Measurements from ENCODE around the gene ELAVL1. TPM values are rescaled to one million over a fixed set of nuclear protein-coding genes. Genes with fewer than 3 reads are reported as not detected.
"Not testable (repeated sequence)": the region's sequence is repeated elsewhere in the genome, so short reads cannot be mapped to it uniquely, and the experiment has no call there.

Gene ELAVL1
- total RNA-seq, 1 donor from 2014 or later = 108 TPM

DNA sequence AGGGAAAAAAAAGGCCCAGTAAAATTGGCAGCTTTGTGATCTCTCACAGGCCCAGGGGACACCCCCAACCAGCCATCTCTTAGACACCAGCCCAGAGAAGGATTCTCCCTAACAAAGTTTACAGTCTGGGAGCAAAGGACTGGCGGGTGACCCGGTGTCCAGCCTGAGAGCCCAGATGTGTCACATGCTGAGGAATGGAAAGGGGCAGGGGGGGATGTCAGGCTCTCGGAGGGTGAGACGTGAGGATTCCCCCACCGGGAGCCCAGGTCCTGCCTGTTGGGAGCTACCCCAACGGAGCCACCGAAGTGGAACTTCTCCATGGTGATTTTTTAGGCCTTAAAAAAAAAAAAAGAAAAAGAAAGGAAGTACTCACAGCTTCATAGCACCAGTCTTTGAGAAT lies 74.7 kb downstream of the ELAVL1 start:
- no peaks in the 10 kb centered on the region for H3K27me3 ChIP-seq
- H3K4me1 ChIP-seq = no peaks in the 10 kb centered on the region
- peaks cover 24% of the 10 kb centered on the region for H3F3A ChIP-seq (ENCODE audit: low read depth)
- H3K79me2 ChIP-seq (ENCODE audit: low read depth) = no peaks in the 10 kb centered on the region
- H3K9ac ChIP-seq = no peak overlapping the region
- no peak overlapping the region for H3K27ac Mint-ChIP-seq
- TF ChIP-seq, protein P1, sequence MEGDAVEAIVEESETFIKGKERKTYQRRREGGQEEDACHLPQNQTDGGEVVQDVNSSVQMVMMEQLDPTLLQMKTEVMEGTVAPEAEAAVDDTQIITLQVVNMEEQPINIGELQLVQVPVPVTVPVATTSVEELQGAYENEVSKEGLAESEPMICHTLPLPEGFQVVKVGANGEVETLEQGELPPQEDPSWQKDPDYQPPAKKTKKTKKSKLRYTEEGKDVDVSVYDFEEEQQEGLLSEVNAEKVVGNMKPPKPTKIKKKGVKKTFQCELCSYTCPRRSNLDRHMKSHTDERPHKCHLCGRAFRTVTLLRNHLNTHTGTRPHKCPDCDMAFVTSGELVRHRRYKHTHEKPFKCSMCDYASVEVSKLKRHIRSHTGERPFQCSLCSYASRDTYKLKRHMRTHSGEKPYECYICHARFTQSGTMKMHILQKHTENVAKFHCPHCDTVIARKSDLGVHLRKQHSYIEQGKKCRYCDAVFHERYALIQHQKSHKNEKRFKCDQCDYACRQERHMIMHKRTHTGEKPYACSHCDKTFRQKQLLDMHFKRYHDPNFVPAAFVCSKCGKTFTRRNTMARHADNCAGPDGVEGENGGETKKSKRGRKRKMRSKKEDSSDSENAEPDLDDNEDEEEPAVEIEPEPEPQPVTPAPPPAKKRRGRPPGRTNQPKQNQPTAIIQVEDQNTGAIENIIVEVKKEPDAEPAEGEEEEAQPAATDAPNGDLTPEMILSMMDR (IDR thresholded peaks at IDR 0.05) = no peak
- TF ChIP-seq EZH2phosphoT487 (IDR thresholded peaks at IDR 0.05) (no peak), EZH2 (IDR thresholded peaks at IDR 0.05) (no peak)
- peaks cover 6% of the 10 kb centered on the region for H3K27me3 Mint-ChIP-seq (ENCODE audit: insufficient read depth, low read depth)
- H3K4me2 ChIP-seq = no peak overlapping the region
- H3K36me3 ChIP-seq = no peaks in the 10 kb centered on the region
- H3K9me3 ChIP-seq (ENCODE audit: low read depth) = no peaks in the 10 kb centered on the region
- H3K27ac ChIP-seq = no peak overlapping the region
- peaks cover 7% of the 10 kb centered on the region for H3K36me3 Mint-ChIP-seq
- H4K20me1 ChIP-seq (ENCODE audit: low read depth) = peaks cover 23% of the 10 kb centered on the region
- H3K4me3 Mint-ChIP-seq = no peak overlapping the region
- H2AFZ ChIP-seq (replicated peaks) = no peak overlapping the region
- H3K9me3 Mint-ChIP-seq = no peaks in the 10 kb centered on the region
- H3K4me3 ChIP-seq = no peak overlapping the region
- DNase-seq (ENCODE audit: low spot score) = no peak
- peaks cover 15% of the 10 kb centered on the region for H3K4me1 Mint-ChIP-seq

DNA sequence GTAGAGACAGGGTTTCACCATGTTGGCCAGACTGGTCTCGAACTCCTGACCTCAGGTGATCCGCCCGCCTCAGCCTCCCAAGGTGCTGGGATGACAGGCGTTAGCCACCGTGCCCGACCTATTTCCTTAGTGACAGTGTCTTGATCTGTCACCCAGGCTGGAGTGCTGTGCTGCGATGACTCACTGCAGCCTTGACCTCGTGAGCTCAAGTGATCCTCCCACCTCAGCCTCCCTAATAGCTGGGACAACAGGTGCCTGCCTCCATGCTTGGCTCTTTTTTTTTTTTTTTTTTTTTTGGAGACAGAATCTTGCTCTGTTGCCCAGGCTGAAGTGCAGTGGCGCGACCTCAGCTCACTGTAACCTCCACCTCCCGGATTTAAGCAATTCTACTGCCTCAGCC lies 75.4 kb downstream of the ELAVL1 start:
- H3K9me3 ChIP-seq (ENCODE audit: low read depth); H3K9ac ChIP-seq; H3K36me3 Mint-ChIP-seq; H3K79me2 ChIP-seq (ENCODE audit: low read depth); H3K27me3 Mint-ChIP-seq (ENCODE audit: insufficient read depth, low read depth); H3K4me3 Mint-ChIP-seq; H3K36me3 ChIP-seq; H3K4me3 ChIP-seq; H3K9me3 Mint-ChIP-seq; DNase-seq (ENCODE audit: low spot score); H3K27me3 ChIP-seq; H3K4me1 ChIP-seq; H3K27ac ChIP-seq; H2AFZ ChIP-seq (replicated peaks); H3K4me2 ChIP-seq; H3K27ac Mint-ChIP-seq: not testable (repeated sequence)
- peaks cover 28% of the 10 kb centered on the region for H3F3A ChIP-seq (ENCODE audit: low read depth)
- H4K20me1 ChIP-seq (ENCODE audit: low read depth) = peaks cover 23% of the 10 kb centered on the region
- H3K4me1 Mint-ChIP-seq = peaks cover 15% of the 10 kb centered on the region

DNA sequence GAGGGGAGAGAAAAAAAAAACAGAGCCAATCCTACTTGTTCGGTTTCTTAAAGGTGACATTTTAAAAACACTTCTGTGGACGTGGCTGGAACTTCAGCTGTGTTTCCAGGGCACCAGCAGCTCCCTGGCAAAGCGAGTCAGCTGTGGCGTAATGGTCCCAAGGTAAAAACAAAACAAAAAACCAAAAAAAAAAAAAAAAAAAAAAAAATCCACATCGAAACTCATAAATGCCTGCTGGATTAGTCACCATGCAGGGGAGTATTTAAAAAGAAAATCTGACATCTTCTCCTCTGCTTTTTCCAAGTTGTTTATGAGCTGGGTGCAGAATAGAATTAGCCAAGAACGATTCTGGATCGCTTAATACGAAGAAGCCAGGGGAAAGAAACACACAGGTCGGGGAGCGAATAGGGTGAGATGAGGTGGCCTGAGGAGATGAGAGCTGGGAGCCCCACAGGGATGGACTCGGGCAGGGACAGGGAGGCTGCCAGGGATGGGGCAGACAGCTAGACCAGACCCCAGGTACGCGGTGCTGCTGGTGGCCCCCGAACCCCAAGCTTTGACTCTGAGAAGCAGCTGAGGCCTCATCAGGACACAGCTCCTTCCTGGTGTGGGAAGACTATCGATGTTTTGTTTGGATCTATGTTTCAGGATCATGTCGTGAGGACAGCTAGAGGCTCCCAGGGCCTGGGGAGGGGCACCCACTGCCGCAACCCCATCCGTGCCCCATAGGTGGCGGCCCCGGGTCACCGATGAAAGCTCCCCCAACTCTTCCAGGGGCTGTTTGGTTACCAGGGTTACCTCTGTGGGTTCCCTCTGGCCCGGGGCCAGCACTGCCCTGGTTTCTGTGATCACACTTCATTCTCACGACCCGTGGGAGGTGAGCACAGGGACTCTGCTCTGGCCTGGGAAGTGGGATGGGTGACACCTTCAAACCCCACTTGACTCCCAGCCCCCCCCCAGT lies 76.4 kb downstream of the ELAVL1 start:
- Histone ChIP-seq H3K4me2 (no peak overlapping the region), H3K79me2 (ENCODE audit: low read depth) (peaks cover 8% of the 10 kb centered on the region), H4K20me1 (ENCODE audit: low read depth) (peaks cover 33% of the 10 kb centered on the region), H3K9me3 (ENCODE audit: low read depth) (no peaks in the 10 kb centered on the region), H3F3A (ENCODE audit: low read depth) (peaks cover 37% of the 10 kb centered on the region), H3K27me3 (no peaks in the 10 kb centered on the region), H2AFZ (replicated peaks) (no peak overlapping the region), H3K36me3 (no peaks in the 10 kb centered on the region), H3K27ac (no peak overlapping the region), H3K4me3 (no peak overlapping the region), H3K4me1 (no peaks in the 10 kb centered on the region), H3K9ac (no peak overlapping the region)
- DNase-seq (ENCODE audit: low spot score) = peak; percentile 75
- no peaks in the 10 kb centered on the region for H3K9me3 Mint-ChIP-seq
- peaks cover 7% of the 10 kb centered on the region for H3K36me3 Mint-ChIP-seq
- peak overlapping the region; percentile 80 for H3K4me3 Mint-ChIP-seq
- H3K27ac Mint-ChIP-seq = peak overlapping the region; percentile 81
- peaks cover 18% of the 10 kb centered on the region for H3K4me1 Mint-ChIP-seq
- peaks cover 12% of the 10 kb centered on the region for H3K27me3 Mint-ChIP-seq (ENCODE audit: insufficient read depth, low read depth)
- TF ChIP-seq EZH2 (IDR thresholded peaks at IDR 0.05) = no peak
- TF ChIP-seq, protein P1 (IDR thresholded peaks at IDR 0.05) = peak; percentile 53
- no peak for TF ChIP-seq EZH2phosphoT487 (IDR thresholded peaks at IDR 0.05)

DNA sequence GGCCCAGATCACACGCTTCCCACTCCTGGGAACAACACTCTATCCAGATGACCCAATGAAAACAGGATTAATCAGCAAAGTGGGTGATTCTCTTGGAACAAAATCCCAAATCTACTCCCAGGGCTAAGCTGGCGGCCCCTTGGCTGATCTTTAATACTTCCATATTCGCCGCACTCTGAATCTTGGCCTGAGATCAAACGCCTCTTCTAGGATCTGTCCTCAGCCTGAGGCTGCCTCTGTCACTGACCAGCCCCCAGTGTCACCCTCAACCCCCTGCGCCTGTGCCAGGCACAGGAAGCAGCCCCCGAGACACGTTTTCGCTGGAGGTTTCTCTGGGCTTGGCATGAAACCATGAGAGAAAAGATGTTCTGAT lies 77.1 kb downstream of the ELAVL1 start:
- TF ChIP-seq, protein P1 (IDR thresholded peaks at IDR 0.05) = no peak
- no peak for TF ChIP-seq EZH2 (IDR thresholded peaks at IDR 0.05)
- TF ChIP-seq EZH2phosphoT487 (IDR thresholded peaks at IDR 0.05) = no peak
- no peaks in the 10 kb centered on the region for H3K27me3 ChIP-seq
- Mint-ChIP-seq H3K9me3 (no peaks in the 10 kb centered on the region), H3K4me1 (peaks cover 21% of the 10 kb centered on the region), H3K27ac (peak overlapping the region; percentile 20), H3K36me3 (peaks cover 7% of the 10 kb centered on the region), H3K27me3 (ENCODE audit: insufficient read depth, low read depth) (peaks cover 12% of the 10 kb centered on the region), H3K4me3 (peak overlapping the region; percentile 80)
- H3K9ac ChIP-seq = no peak overlapping the region
- DNase-seq (ENCODE audit: low spot score) = no peak
- H3K27ac ChIP-seq = no peak overlapping the region
- H4K20me1 ChIP-seq (ENCODE audit: low read depth) = peaks cover 40% of the 10 kb centered on the region
- no peak overlapping the region for H3K4me3 ChIP-seq
- H3K4me1 ChIP-seq = no peaks in the 10 kb centered on the region
- H2AFZ ChIP-seq (replicated peaks) = no peak overlapping the region
- H3K4me2 ChIP-seq = no peak overlapping the region
- peaks cover 8% of the 10 kb centered on the region for H3K79me2 ChIP-seq (ENCODE audit: low read depth)
- no peaks in the 10 kb centered on the region for H3K9me3 ChIP-seq (ENCODE audit: low read depth)
- peaks cover 37% of the 10 kb centered on the region for H3F3A ChIP-seq (ENCODE audit: low read depth)
- no peaks in the 10 kb centered on the region for H3K36me3 ChIP-seq

All from neural progenitor cell (in vitro differentiated cells).